Limb (tissue), 2 donors: Measurements from ENCODE around the gene RFC5.

Experiments
- DNase-seq, 2 donors: peaks; one replicate each; pipeline ENCODE4 v3.0.0-alpha.2; 2016; ENCODE audit errors: extremely low spot score in 2 of 2

Gene RFC5

DNA sequence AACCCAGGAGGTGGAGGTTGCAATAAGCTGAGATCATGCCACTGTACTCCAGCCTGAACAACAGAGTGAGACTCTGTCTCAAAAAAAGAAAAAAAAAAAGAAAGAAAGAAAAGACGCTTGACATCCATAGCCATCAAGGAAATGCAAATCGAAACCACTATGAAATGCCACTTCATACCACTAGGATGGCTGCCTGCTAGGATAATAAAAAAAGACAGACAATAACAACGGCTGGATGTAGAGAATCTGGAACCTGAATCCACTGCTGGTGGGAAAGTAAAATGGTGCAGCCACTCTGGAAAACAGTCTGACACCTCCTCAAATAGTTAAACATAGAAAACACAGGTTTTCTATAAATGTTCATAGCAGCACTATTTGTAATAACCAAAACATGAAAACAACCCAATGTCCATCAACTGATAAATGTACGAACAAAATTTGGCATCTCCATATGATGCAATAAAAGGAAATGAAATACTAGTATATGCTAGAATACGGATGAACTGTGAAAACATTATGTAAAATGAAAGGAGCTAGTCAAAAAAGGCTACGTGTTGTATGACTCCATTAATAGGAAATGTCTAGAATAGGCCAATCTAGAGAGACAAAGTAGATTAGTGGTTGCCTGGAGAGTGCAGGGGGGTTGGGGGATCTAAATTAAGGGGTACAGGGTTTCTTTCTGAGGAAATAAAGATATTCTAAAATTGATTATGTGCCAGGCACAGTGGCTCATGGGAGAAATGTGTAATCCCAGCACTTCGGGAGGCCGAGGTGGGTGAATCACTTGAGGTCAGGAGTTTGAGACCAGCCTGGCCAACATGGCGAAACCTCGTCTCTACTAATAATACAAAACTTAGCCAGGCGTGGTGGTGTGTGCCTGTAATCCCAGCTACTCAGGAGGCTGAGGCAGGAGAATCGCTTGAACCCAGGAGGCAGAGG, 34.7 kb downstream of the RFC5 start:
- DNase-seq, result no peak

DNA sequence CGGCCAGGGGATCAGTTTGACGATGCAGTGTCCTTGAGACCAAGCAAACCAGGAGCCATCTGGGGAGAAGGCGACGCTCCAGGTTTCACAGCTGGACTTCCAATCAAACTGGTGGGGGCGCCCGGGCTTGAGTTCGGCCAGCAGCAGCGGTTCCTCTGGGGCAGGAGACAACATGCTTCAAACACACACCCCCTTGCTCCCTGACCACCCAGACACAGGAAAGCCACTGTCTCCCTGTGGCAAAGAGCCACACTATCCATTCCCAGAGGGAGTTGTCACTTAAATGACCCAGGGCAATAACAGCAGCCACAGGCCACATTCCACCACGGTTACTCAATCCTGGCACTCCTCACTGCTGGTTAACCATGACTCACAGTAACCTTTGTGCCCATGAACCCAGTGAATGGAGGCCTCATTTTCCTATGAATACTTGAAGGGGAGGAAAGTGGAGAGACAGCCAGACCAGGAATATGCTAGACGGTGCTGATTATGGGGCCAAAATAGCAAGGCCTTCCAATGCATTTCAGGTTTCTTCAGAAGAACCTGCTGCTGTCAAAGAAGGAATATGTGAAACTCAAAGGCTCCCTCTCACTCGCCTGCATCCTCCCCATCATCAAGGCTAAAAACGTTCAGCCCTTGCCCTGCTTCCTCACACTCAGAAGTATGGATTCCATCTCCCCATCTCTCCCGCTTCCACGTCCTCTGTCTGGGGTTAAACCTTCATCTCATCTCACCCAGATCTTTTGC, 36.0 kb downstream of the RFC5 start:
- DNase-seq, result peak in 1 of 2 donors; percentile 34

DNA sequence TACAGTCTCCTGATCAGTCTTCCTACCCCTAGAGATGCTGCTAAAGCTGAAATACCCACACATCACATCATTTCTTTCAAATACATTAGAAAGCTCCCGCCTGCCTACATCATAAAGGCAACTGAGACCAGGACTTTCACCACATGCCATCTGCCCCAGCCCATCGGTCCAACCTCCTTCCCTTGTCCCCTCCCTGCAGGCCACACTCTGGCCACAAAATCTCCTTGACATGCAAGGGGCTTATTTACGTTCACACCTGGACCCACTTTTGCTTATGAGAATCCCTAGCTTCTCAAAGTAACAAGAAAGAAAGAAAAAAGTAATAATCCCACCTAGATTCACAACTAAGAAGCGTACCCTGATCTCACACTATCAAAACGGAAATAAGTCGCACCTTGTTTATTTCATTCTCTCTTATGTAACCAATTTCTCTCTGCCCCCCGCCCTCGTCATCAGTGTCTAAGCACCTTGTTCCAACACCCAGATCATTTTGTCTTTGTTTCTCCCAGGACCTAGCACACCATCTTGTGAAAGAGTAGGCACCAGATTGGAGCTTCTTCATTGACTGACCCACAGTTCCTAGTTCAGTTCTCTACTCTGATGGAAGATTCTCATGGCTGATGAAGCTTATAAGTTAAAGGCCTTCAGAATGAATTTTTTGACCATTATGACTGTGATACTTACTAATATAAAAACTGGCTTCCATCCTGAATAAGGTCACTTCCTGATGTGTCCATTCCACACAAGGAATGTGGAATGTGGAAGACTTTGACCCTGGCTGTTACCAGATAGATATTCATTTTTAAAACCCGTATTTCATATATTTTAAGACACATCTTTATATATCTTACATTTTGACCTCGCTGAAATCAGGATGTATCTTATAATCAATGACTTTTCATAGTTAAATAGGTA, 36.8 kb downstream of the RFC5 start:
- DNase-seq, result no peak

DNA sequence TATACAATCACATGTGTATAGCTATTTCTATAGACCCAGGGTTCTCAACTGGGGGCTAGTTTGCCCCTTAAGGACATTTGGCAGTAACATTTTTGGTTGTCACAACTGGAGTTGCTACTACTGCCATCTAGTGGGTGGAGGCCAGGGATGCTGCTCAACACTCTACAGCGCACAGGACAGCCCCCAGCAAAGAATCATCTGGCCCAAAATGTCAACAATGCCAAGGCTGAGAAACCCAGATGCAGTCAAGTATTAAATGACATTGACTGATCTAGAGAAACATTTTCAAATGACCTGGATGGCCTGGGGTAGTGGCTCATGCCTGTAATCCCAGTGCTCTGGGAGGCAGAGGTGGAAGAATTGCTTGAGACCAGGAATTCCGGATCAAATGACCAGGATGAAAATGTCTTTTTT, 38.6 kb downstream of the RFC5 start:
- peak in 1 of 2 donors; percentile 37 for DNase-seq

- DNase-seq, result no peak
Observed at GRCh38 chr12:118055865-118056773, 39.6 kb downstream of the RFC5 start.

DNA sequence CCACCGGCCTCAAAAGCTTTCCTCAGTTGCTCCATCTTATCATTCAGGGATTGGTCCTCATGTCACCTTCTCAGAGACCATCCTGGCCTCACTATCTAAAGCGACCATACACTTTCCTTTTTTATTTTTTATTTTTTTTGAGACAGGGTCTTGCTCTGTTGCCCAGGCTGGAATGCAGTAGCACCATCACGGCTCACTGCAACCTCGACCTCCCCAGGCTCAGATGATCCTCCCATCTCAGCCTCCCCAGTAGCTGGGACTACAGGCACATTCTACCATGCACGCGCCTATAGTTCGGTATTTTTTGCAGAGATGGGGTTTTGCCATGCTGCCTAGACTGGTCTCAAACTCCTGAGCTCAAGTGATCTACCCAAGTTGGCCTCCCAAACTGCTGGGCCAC, 41.7 kb downstream of the RFC5 start:
- no peak for DNase-seq

GRCh38 chr12:118058881-118059280, 42.4 kb downstream of the RFC5 start:
- DNase-seq, result no peak

- DNase-seq, result peak; percentile 7 to 29
Observed at GRCh38 chr12:118059341-118060191, 43.1 kb downstream of the RFC5 start.

DNA sequence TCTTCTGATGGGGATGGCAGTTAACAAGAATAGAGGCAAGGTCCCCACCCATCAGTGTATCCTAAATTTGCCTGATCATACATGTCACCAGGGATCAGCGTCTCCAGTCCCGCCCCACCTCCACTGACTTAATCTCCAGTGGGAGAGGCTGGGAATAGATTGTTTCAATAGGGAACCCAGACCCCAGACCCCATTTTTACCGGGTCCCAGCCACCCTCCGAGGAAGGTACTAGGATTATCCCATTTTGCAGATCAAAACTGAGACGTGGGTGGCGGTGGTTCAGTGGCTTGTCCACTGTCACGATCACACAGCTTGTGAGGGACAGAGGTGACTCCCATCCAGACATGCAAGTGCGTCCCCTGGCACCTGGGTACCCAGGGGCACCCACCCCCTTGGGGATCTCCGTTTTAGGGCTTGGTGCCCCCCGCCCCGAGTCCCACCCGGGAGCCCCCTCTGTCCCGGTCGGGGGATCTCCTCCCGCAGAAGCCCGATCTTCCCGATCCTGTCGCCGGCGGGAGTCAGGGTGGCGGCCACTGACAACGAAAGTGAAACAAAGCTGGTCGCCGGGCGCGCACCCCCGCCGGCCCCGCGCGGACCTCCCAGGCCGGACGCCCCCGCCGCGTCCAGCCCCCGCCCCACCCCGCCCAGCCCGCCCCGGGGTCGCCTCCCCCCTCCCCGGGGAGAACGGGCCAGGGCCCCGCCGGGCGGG, 44.0 kb downstream of the RFC5 start:
- DNase-seq, result peak in 1 of 2 donors; percentile 72

- peak; percentile 63 to 90 for DNase-seq
Observed at GRCh38 chr12:118061011-118061872, 44.7 kb downstream of the RFC5 start, which contains the start of gene WSB2. WSB2 (minus strand) TSS chr12:118061179; CDS start chr12:118061048, 131 bp downstream.

- peak; percentile 35 to 68 for DNase-seq
Observed at GRCh38 chr12:118061873-118062843, 45.7 kb downstream of the RFC5 start.

DNA sequence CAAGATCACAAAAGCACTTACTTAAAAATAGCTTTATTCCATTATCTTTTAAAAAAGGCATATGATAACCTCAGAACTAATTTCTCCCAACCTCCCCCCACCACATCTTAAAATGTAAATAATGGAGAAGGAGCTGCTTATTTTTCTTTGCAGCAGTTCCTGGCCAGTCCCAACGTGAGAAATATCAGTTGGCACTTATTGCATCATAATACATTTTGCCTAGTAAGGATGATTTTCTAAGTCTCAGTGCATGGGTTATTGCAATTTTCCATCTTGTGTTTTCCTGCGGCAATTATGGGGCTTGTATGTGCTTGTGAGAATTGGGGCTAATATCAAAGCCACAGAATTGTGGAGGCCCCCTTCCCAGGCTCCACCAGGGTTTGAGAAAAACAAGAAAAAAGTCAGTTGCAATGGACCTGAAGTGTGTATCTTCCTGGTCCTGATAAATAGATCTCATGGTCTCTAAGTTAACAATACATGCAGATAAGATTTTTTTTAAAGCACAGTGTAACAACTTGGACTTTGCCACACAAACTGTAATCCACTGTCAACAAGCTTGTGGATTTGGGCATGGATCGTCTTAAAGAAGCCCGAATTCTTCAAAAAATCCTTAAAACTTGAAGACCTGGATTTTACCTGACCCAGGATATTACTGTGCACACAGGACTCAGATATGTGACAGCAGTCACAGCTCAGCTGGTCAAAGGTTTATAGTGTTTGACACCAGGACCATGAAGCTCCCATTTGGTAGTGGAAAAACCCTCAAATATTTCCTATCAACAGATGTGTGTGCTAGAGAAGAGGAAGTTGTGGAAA, 47.3 kb downstream of the RFC5 start:
- DNase-seq, result no peak

- DNase-seq, result no peak
Observed at GRCh38 chr12:118064608-118065007, 48.1 kb downstream of the RFC5 start.

GRCh38 chr12:118065380-118065779, 48.9 kb downstream of the RFC5 start:
- DNase-seq, result no peak

DNA sequence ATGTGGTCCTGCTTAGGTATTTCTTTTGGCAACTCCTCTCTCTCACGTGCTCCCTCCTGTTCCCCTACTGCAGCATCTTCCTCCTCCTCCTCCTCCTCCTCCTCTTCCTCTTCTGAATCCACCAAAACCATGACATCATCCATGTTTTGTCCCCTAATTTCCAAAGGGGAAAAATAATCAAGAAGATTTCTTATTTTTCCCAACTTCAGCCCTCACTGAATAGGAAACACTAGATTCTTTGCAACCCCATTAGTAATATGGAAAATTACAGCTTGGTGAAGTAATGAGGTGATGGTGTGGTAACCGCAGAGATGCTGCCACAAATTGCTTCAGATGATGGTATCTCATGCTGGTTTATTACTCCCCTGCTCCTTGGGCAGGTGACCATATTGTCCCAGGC, 51.9 kb downstream of the RFC5 start:
- no peak for DNase-seq

DNA sequence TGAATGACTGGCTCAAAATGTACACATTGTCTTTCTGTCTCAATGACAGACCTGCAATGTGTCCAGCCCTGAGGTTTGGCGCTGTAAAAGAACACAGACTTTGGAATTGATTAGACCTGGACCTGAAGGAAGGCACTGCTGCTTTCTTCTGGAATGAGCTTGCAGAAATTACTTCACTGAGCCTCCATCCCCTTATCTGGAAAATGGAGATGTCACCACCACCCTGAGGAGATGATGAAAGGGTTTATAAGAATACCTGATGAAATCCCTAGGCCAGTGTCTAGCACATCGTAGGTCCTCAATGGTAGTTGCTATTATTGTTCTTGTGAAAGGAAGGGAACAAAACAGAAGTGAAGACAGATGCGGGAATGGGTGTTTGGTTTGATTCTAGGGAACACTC, 54.1 kb downstream of the RFC5 start:
- no peak for DNase-seq
